HepG2 (cell line): ENCODE results near the gene NFYC. TPM values are rescaled to one million over a fixed set of nuclear protein-coding genes. Genes with fewer than 3 reads are reported as not detected.
A peak's percentile ranks its signal among the peaks of the same experiment; 100 is the strongest.

Source experiments
- ATAC-seq: fragments of 200-7000 bp; cut with Tn5 transposase; 3 replicates; pipeline ENCODE4 v1.9.1; 2020; ENCODE audit warnings: mild to moderate bottlenecking, moderate library complexity
- BruUV-seq: library from RNA; stranded (reverse); fragments of 400-500 nt; replicated peaks from 2 replicates; lab custom pipeline; 2021; lab: Mats Ljungman, UMichigan
- CTCF ChIA-PET: fragments of 300-600 bp; formaldehyde crosslinking; extraction: SDS; loops from one replicate; lab custom pipeline; 2021; ENCODE audit warnings: low total read pairs, inconsistent platforms, low intra/inter-chr PET ratio; lab: Yijun Ruan, JAX
- POLR2A ChIA-PET: fragments of 350-600 bp; sonication (Branson Sonifier 250); formaldehyde crosslinking; loops from one replicate; lab custom pipeline; 2020; ENCODE audit warnings: antibody characterized with exemption, inconsistent platforms; lab: Yijun Ruan, JAX
- DNase-seq: peaks from one replicate; pipeline ENCODE4 v3.0.0-alpha.2; 2015; ENCODE audit warnings: low spot score
- FAIRE-seq: peaks from 3 replicates; lab custom pipeline; 2011; peaks lifted over from hg19 to GRCh38; lab: Jason Lieb, UNC
- H2AFZ ChIP-seq: one replicate; pipeline ENCODE4 v1.6.1; 2011; ENCODE audit warnings: low read length, inconsistent platforms
- H3K27ac ChIP-seq: fragments of 300-600 bp; 3 replicates; pipeline ENCODE4 v1.8.0; 2011; ENCODE audit warnings: mixed run types, mild to moderate bottlenecking, mixed read lengths, low read length, inconsistent platforms; ENCODE audit not compliant: insufficient read depth; ENCODE audit errors: extremely low read length
- H3K27me3 ChIP-seq, 2 experiments: fragments of 200-600 bp in 1 of 2; 2 replicates in 1 of 2; 3 replicates in 1 of 2; pipeline versions ENCODE4 v1.6.0 to v1.8.0; 2011; ENCODE audit warnings: low read length in 2 of 2, mild to moderate bottlenecking in 2 of 2, moderate library complexity in 2 of 2, inconsistent platforms in 1 of 2; ENCODE audit not compliant: insufficient read depth in 2 of 2, control insufficient read depth in 1 of 2
- H3K36me3 ChIP-seq, 2 experiments: fragments of 200-600 bp in 1 of 2; replicated peaks in 1 of 2; 2 replicates in 1 of 2; 3 replicates in 1 of 2; pipeline versions ENCODE4 v1.5.1 to v1.8.0; 2011; ENCODE audit warnings: low read length in 2 of 2, inconsistent platforms in 1 of 2; ENCODE audit not compliant: insufficient read depth in 2 of 2, control insufficient read depth in 1 of 2
- H3K4me1 ChIP-seq: 2 replicates; pipeline ENCODE4 v1.5.1; 2012; ENCODE audit warnings: low read length, inconsistent platforms; ENCODE audit not compliant: insufficient read depth
- H3K4me2 ChIP-seq: 2 replicates; pipeline ENCODE4 v1.6.0; 2011; ENCODE audit warnings: low read depth, low read length, inconsistent platforms
- H3K4me3 ChIP-seq, 3 experiments: fragments of 200-600 bp in 1 of 3; sonication (generic), shearing (Covaris generic) in 1 of 3; replicated peaks in 1 of 3; 2 replicates each; pipeline ENCODE4 v1.5.1; 2011 to 2016; ENCODE audit warnings: low read length in 3 of 3, inconsistent platforms in 2 of 3, low read depth in 2 of 3, mild to moderate bottlenecking in 2 of 3, control low read depth in 1 of 3, mixed read lengths in 1 of 3; ENCODE audit not compliant: insufficient read depth in 1 of 3
- H3K79me2 ChIP-seq: one replicate; pipeline ENCODE4 v1.6.1; 2011; ENCODE audit warnings: low read length, inconsistent platforms; ENCODE audit not compliant: insufficient read depth
- H3K9ac ChIP-seq: 2 replicates; pipeline ENCODE4 v1.6.0; 2011; ENCODE audit warnings: mild to moderate bottlenecking, low read depth, low read length, inconsistent platforms; ENCODE audit not compliant: insufficient read depth
- H3K9me3 ChIP-seq: 2 replicates; pipeline ENCODE4 v1.5.1; 2012; ENCODE audit warnings: mild to moderate bottlenecking, low read length
- H4K20me1 ChIP-seq: 2 replicates; pipeline ENCODE4 v1.6.0; 2011; ENCODE audit warnings: inconsistent platforms, mild to moderate bottlenecking, low read length, moderate library complexity; ENCODE audit not compliant: insufficient read depth
- AHDC1 ChIP-seq: sonication (generic); formaldehyde crosslinking; IDR thresholded peaks from 2 replicates; pipeline ENCODE4 v1.5.1; 2020; ENCODE audit warnings: mild to moderate bottlenecking, missing genetic modification reagents, borderline replicate concordance
- ARNT2 ChIP-seq: sonication (generic); formaldehyde crosslinking; IDR thresholded peaks from 2 replicates; pipeline ENCODE4 v1.8.0; 2022; ENCODE audit warnings: mild to moderate bottlenecking, low read depth, missing genetic modification reagents, moderate library complexity
- BRD4 ChIP-seq: sonication (generic); formaldehyde crosslinking; IDR thresholded peaks from 2 replicates; pipeline ENCODE4 v1.4.0; 2020; ENCODE audit warnings: missing genetic modification reagents
- FUBP1 ChIP-seq: sonication (generic); formaldehyde crosslinking; IDR thresholded peaks from 2 replicates; pipeline ENCODE4 v1.5.1; 2020; ENCODE audit warnings: missing genetic modification reagents, mild to moderate bottlenecking, borderline replicate concordance
- GRHL1 ChIP-seq: sonication (generic); formaldehyde crosslinking; conservative IDR thresholded peaks from 2 replicates; pipeline ENCODE4 v1.8.0; 2022; ENCODE audit warnings: missing genetic modification reagents
- HOXA7 ChIP-seq: sonication (generic); formaldehyde crosslinking; IDR thresholded peaks from 2 replicates; pipeline ENCODE4 v1.8.1; 2022; ENCODE audit warnings: mild to moderate bottlenecking, missing genetic modification reagents, moderate library complexity
- SP5 ChIP-seq: IDR thresholded peaks from 2 replicates; pipeline ENCODE4 v1.6.1; 2016; ENCODE audit warnings: low read depth, borderline replicate concordance
- TBX3 ChIP-seq: fragments of 450-650 bp; IDR thresholded peaks from 2 replicates; pipeline ENCODE4 v1.6.1; 2017; ENCODE audit warnings: antibody characterized with exemption, mild to moderate bottlenecking, inconsistent platforms, borderline replicate concordance
- ZBTB38 ChIP-seq: sonication (generic); formaldehyde crosslinking; IDR thresholded peaks from 2 replicates; pipeline ENCODE4 v1.5.1; 2020; ENCODE audit warnings: mild to moderate bottlenecking, missing genetic modification reagents
- ZNF546 ChIP-seq: sonication (generic); formaldehyde crosslinking; conservative IDR thresholded peaks from 2 replicates; pipeline ENCODE4 v1.8.1; 2023; ENCODE audit warnings: mild to moderate bottlenecking, missing genetic modification reagents
- ZNF598 ChIP-seq: sonication (generic); formaldehyde crosslinking; IDR thresholded peaks from 2 replicates; pipeline ENCODE4 v1.5.1; 2020; ENCODE audit warnings: mild to moderate bottlenecking, missing genetic modification reagents, borderline replicate concordance
- ZNF766 ChIP-seq: sonication (generic); formaldehyde crosslinking; IDR thresholded peaks from 2 replicates; pipeline ENCODE4 v1.5.0; 2020; ENCODE audit warnings: missing genetic modification reagents, borderline replicate concordance
- WGBS: methylation state at CpG from one replicate; pipeline ENCODE4 v1.1.6; 2017; ENCODE audit warnings: low lambda C conversion rate; 5-methylcytosine and 5-hydroxymethylcytosine counted together
- in situ Hi-C: cut with HindIII; loops from 2 replicates; pipeline ENCODE4 v1.10.0; 2017; ENCODE audit warnings: low pct_unique_long_range_greater_than_20kb; ENCODE audit not compliant: extremely low pct_ligation_motif_present
- intact Hi-C: fragments of 100-400 bp; cut with micrococcal nuclease; formaldehyde crosslinking; loops from one replicate; pipeline ENCODE4 v1.10.0; 2022; ENCODE audit not compliant: unreplicated experiment
- polyA plus RNA-seq, 8 experiments: library from polyadenylated mRNA; depleted of rRNA in 3 of 8; stranded (reverse) in 7 of 8; unstranded in 1 of 8; fragments of >200 nt; fragmentation: Illumina TruSeq in 4 of 8; extraction: Trizol in 4 of 8; gene quantifications; 2 replicates each; pipeline versions ENCODE4 v1.2.1 to v1.2.3, GENCODE V29; 2011 to 2016; ENCODE audit warnings: low read depth in 4 of 8, missing spikeins in 1 of 8, mixed read lengths in 1 of 8; ENCODE audit not compliant: insufficient read depth in 1 of 8
- total RNA-seq, 5 experiments: library from RNA; depleted of rRNA; stranded (reverse); fragments of >200 nt; fragmentation: Illumina TruSeq; extraction: Trizol; gene quantifications; 2 replicates each; pipeline ENCODE4 v1.2.3, GENCODE V29; 2016; ENCODE audit warnings: low read depth in 1 of 5

Gene NFYC
- total and polyA plus RNA-seq, 2 of the 13 experiments (the other 11 are each of a cell fraction or from before 2014, with no cell fraction given), result 33.9 to 73.7 TPM

GRCh38 chr1:40646315-40646714 is 45.2 kb upstream of the NFYC start (continued):
- peak; percentile 45; the same call in 1 of the 2 replicates for TF ChIP-seq AHDC1 (CRISPR knock-in tag)
- no peak for TF ChIP-seq ZBTB38
- TF ChIP-seq BRD4 (CRISPR knock-in tag), result no peak
- no peak for TF ChIP-seq ZNF766
- no peak for TF ChIP-seq ARNT2 (CRISPR knock-in tag)

DNA sequence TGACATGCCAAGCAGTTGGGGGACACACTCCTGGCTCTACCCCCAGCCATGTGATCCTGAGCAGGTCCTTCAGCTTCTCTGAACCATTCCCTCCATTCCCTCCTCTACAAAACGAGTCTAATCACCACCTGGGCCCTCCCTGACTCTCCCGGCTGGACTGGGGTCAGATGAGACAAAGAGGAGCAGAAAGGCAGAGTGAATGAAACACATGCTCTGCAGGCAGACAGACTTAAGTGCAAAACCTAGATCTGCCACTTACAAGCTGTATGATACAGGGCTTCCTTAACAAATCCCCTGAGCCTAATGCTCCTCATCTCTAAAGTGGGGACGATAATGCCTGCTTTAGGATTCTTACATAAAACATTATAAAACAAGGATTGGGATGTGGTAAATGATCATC is 43.3 kb upstream of the NFYC start:
- in situ Hi-C loops, result no loop called here
- 73% methylated on average over 3 of the region's 3 CpGs for WGBS
- H3K27ac ChIP-seq, result no peak overlapping the region
- H3K4me1 ChIP-seq, result peaks cover 22% of the 10 kb centered on the region
- BruUV-seq, result no TSS peak
- no peak for DNase-seq
- ATAC-seq, result no peak
- intact Hi-C loops, result no loop called here
- POLR2A ChIA-PET, result no interaction called here
- H3K4me3 ChIP-seq, result no peak overlapping the region
- H4K20me1 ChIP-seq, result no peaks in the 10 kb centered on the region
- no peak for FAIRE-seq
- no peaks in the 10 kb centered on the region for H3K79me2 ChIP-seq
- no peak overlapping the region for H3K9ac ChIP-seq
- CTCF ChIA-PET, result no interaction called here
- no peak overlapping the region for H3K4me2 ChIP-seq
- H3K9me3 ChIP-seq, result no peaks in the 10 kb centered on the region
- no peak overlapping the region for H2AFZ ChIP-seq
- no peaks in the 10 kb centered on the region for H3K36me3 ChIP-seq
- no peaks in the 10 kb centered on the region for H3K27me3 ChIP-seq
- no peak for TF ChIP-seq HOXA7
- no peak for TF ChIP-seq TBX3
- TF ChIP-seq SP5 (CRISPR knock-in tag), result no peak
- no peak for TF ChIP-seq GRHL1
- TF ChIP-seq ZNF598 (CRISPR knock-in tag), result no peak
- no peak for TF ChIP-seq ZNF546
- TF ChIP-seq FUBP1, result no peak
